Vagina (tissue), 2 donors: ENCODE data around the gene OR2B3. TPM values are rescaled to one million over a fixed set of nuclear protein-coding genes. Genes with fewer than 3 reads are reported as not detected.

Experiments
- DNase-seq, 2 donors: peaks; one replicate each; pipeline ENCODE4 v3.0.0-alpha.2; 2017; ENCODE audit errors: extremely low spot score in 2 of 2
- H3K27ac ChIP-seq: fragments of 200-600 bp; sonication (generic); one replicate; pipeline ENCODE4 v1.5.1; 2019
- H3K27me3 ChIP-seq: fragments of 200-600 bp; sonication (generic); one replicate; pipeline ENCODE4 v1.5.1; 2019
- H3K36me3 ChIP-seq, 2 donors: fragments of 200-600 bp; sonication (generic); one replicate each; pipeline ENCODE4 v1.5.1; 2017 to 2019
- H3K4me1 ChIP-seq: fragments of 200-600 bp; sonication (generic); one replicate; pipeline ENCODE4 v1.5.1; 2019
- H3K4me3 ChIP-seq, 2 donors: fragments of 200-600 bp; sonication (generic); 1 replicate in 1 of 2; 2 replicates in 1 of 2; pipeline ENCODE4 v1.5.1; 2016 to 2019
- H3K9me3 ChIP-seq: fragments of 200-600 bp; sonication (generic); one replicate; pipeline ENCODE4 v1.5.1; 2019
- CTCF ChIP-seq, 3 experiments: fragments of 450-650 bp in 2 of 3; fragments of 200-600 bp in 1 of 3; sonication (generic) in 1 of 3; IDR thresholded peaks; one replicate each; pipeline ENCODE4 v1.5.1; 2017 to 2019; ENCODE audit warnings: antibody characterized with exemption in 3 of 3, mild to moderate bottlenecking in 2 of 3, moderate library complexity in 2 of 3
- POLR2A ChIP-seq, 2 donors: fragments of 450-650 bp; IDR thresholded peaks; one replicate each; pipeline ENCODE4 v1.6.1; 2017; ENCODE audit warnings: antibody characterized with exemption in 2 of 2, mild to moderate bottlenecking in 2 of 2, moderate library complexity in 2 of 2
- POLR2AphosphoS5 ChIP-seq, 2 donors: sonication (generic); formaldehyde crosslinking; IDR thresholded peaks; one replicate each; pipeline ENCODE4 v1.9.0; 2017; ENCODE audit warnings: antibody characterized with exemption in 2 of 2, mild to moderate bottlenecking in 2 of 2, low read depth in 1 of 2; ENCODE audit not compliant: insufficient read depth in 1 of 2
- intact Hi-C: fragments of 100-400 bp; cut with DNase I; formaldehyde crosslinking; loops from one replicate; pipeline ENCODE4 v1.15.1; 2023
- total RNA-seq: library from RNA; depleted of rRNA; stranded (reverse); fragments of >200 nt; gene quantifications from one replicate; pipeline ENCODE4 v1.2.3, GENCODE V29; 2016

Gene OR2B3
- total RNA-seq, 1 donor from 2014 or later, result not detected

GRCh38 chr6:29112135-29112534, 25.0 kb upstream of the OR2B3 start:
- no peak for DNase-seq
- Histone ChIP-seq H3K4me1 (no peaks in the 10 kb centered on the region), H3K27ac (no peak overlapping the region), H3K4me3 (no peak overlapping the region), H3K36me3 (no peaks in the 10 kb centered on the region), H3K9me3 (no peaks in the 10 kb centered on the region), H3K27me3 (no peaks in the 10 kb centered on the region)
- no peak for TF ChIP-seq POLR2AphosphoS5 (IDR thresholded peaks at IDR 0.05; ENCODE audit: insufficient read depth in 1 of 2, low read depth in 1 of 2)
- TF ChIP-seq CTCF (IDR thresholded peaks at IDR 0.05), result no peak
- no peak for TF ChIP-seq POLR2A (IDR thresholded peaks at IDR 0.05)
- intact Hi-C loops, result no loop called here

GRCh38 chr6:29107758-29108157, 20.6 kb upstream of the OR2B3 start, which contains the start of gene OR2J3:
OR2J3 (plus strand) TSS chr6:29108058; CDS start chr6:29111891, 3,833 bp downstream.
- no peak for DNase-seq
- intact Hi-C loops, result no loop called here

DNA sequence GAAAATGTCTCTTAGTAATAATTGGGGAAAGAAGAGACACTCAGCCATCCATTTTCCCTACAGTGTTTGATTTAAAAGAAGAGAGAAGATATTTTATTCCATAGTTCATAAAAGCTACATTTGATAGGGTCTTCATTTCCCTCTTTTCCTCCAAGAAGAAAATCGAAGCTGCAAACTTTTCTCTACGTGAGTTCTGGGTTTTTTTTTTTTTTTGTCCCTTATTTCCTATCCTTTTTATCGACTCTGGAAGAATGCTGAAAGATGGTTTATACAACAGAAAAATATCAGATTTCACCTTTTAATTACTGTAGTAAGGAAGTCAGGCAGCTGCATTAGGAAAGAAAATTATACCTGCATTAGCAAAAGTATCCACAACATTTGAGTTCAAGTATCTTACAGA, 12.1 kb upstream of the OR2B3 start, which contains the start of gene OR2J1:
TSS of gene OR2J1 (plus strand) at position 301 of the 400 bp plus-strand sequence. CDS start 1,453 bp downstream, outside the sequence.
- intact Hi-C loops, result no loop called here
- H3K27me3 ChIP-seq, result no peaks in the 10 kb centered on the region
- DNase-seq, result no peak
- H3K36me3 ChIP-seq, result no peaks in the 10 kb centered on the region
- no peak for TF ChIP-seq CTCF (IDR thresholded peaks at IDR 0.05)
- no peak for TF ChIP-seq POLR2A (IDR thresholded peaks at IDR 0.05)
- TF ChIP-seq POLR2AphosphoS5 (IDR thresholded peaks at IDR 0.05; ENCODE audit: insufficient read depth in 1 of 2, low read depth in 1 of 2), result no peak
- no peak within 1 kb of the TSS for H3K27ac ChIP-seq
- no peaks in the 10 kb centered on the region for H3K4me1 ChIP-seq
- H3K9me3 ChIP-seq, result no peaks in the 10 kb centered on the region
- H3K4me3 ChIP-seq, result no peak within 1 kb of the TSS

More at GRCh38 chr6:29107758-29108157, 20.6 kb upstream of the OR2B3 start, which contains the start of gene OR2J3:
- Histone ChIP-seq H3K4me1 (no peaks in the 10 kb centered on the region), H3K36me3 (no peaks in the 10 kb centered on the region), H3K27ac (no peak within 1 kb of the TSS), H3K4me3 (no peak within 1 kb of the TSS), H3K27me3 (no peaks in the 10 kb centered on the region), H3K9me3 (no peaks in the 10 kb centered on the region)
- TF ChIP-seq POLR2A (IDR thresholded peaks at IDR 0.05), result no peak
- no peak for TF ChIP-seq CTCF (IDR thresholded peaks at IDR 0.05)
- TF ChIP-seq POLR2AphosphoS5 (IDR thresholded peaks at IDR 0.05; ENCODE audit: insufficient read depth in 1 of 2, low read depth in 1 of 2), result no peak

DNA sequence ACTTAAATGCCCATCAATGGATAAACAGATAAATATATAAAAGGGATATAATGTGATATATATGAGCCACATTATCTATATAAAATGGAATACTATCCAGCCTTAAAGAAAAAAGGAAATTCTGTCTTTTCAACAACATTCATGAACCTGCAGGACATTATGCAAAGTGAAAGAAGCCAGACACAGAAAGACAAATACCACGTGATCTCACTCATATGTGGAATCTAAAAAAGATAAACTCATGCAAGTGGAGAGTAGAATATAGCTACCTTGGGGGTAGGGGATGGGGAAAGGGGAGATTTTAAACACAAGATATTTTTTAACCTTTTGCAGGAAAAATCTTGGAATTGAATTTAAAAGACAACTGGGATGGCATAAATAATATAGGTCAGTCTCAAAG, 10.7 kb upstream of the OR2B3 start:
- DNase-seq, result no peak
- TF ChIP-seq CTCF (IDR thresholded peaks at IDR 0.05) (no peak), POLR2AphosphoS5 (IDR thresholded peaks at IDR 0.05; ENCODE audit: insufficient read depth in 1 of 2, low read depth in 1 of 2) (no peak), POLR2A (IDR thresholded peaks at IDR 0.05) (no peak)
- intact Hi-C loops, result no loop called here
- Histone ChIP-seq H3K4me1 (no peaks in the 10 kb centered on the region), H3K27ac (no peak overlapping the region), H3K27me3 (no peaks in the 10 kb centered on the region), H3K4me3 (no peak overlapping the region), H3K36me3 (no peaks in the 10 kb centered on the region), H3K9me3 (no peaks in the 10 kb centered on the region)

DNA sequence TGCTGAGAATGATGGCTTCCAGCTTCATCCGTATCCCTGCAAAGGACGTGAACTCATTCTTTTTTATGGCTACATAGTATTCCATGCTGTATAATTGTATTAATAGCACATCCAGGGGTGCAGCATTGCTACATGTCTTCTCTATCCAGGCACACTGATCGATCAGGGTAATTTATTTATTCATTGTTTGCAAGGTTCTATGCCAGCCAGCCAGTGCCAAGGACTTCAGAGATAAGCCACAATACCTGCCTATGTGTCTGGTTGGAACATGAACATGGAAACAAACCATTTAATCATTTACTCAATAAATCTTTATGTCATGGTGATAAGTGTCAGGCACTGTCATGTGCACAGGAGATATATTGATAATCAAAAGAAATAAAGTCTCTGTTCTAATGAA, 5.8 kb upstream of the OR2B3 start:
- Histone ChIP-seq H3K4me3 (no peak overlapping the region), H3K4me1 (no peaks in the 10 kb centered on the region), H3K27ac (no peak overlapping the region), H3K36me3 (no peaks in the 10 kb centered on the region), H3K27me3 (no peaks in the 10 kb centered on the region), H3K9me3 (no peaks in the 10 kb centered on the region)
- intact Hi-C loops, result no loop called here
- no peak for TF ChIP-seq CTCF (IDR thresholded peaks at IDR 0.05)
- no peak for TF ChIP-seq POLR2A (IDR thresholded peaks at IDR 0.05)
- TF ChIP-seq POLR2AphosphoS5 (IDR thresholded peaks at IDR 0.05; ENCODE audit: insufficient read depth in 1 of 2, low read depth in 1 of 2), result no peak
- DNase-seq, result no peak
